ENCODE data around the gene RAX2. TPM values are rescaled to one million over a fixed set of nuclear protein-coding genes. Genes with fewer than 3 reads are reported as not detected.
"Not testable (repeated sequence)": the region's sequence is repeated elsewhere in the genome, so short reads cannot be mapped to it uniquely, and the experiment has no call there.

The RAX2 gene
- total RNA-seq, result under 1 TPM in 7 of 8 experiments, not detected in 1; 0.05 to 1.00 (median 0.21) TPM

GRCh38 chr19:3771906-3772455 lies at the start of gene RAX2:
Gene RAX2 (minus strand): TSS chr19:3772228. CDS start chr19:3771742, 486 bp downstream.
- no CpG with 5 or more reads among the region's 23 CpGs for WGBS, 10 experiments
- ATAC-seq (replicated peaks in 6 of 8), result peak in 5 of 8 experiments; percentile 42 to 78 (median 70)
- Histone ChIP-seq H3K4me3 (no peak within 1 kb of the TSS), H3K4me1 (replicated peaks in 1 of 2) (peaks cover 0 to 11% of the 10 kb centered on the region in 2 donors), H3K27ac (peak within 1 kb of the TSS in 1 of 2 donors; percentile 58)
- in situ Hi-C loops (cut with MboI; ENCODE audit: low pct_unique_long_range_greater_than_20kb in 2 of 9, low sequenced_read_pairs in 9 of 9, unreplicated experiment in 9 of 9), result no loop called here

- ATAC-seq (replicated peaks in 6 of 8), result no peak
- no peak overlapping the region for H3K4me3 ChIP-seq
- H3K27ac ChIP-seq, result no peak overlapping the region
- WGBS, 10 experiments, result 60 to 100% (median 83%) methylated on average over 1 to 5 of the region's 23 CpGs; no CpG with 5 or more reads in 5 of the 10 experiments
- in situ Hi-C loops (cut with MboI; ENCODE audit: low pct_unique_long_range_greater_than_20kb in 2 of 9, low sequenced_read_pairs in 9 of 9, unreplicated experiment in 9 of 9), result no loop called here
- H3K4me1 ChIP-seq (replicated peaks in 1 of 2), result no peaks in the 10 kb centered on the region
These were observed 49.1 kb upstream of the RAX2 start for GRCh38 chr19:3821156-3821555.

- no peak overlapping the region for H3K27ac ChIP-seq
- WGBS, 10 experiments, result 75 to 94% (median 90%) methylated on average over 2 to 3 of the region's 19 CpGs; no CpG with 5 or more reads in 7 of the 10 experiments
- ATAC-seq (replicated peaks in 6 of 8), result no peak
These were observed 48.0 kb upstream of the RAX2 start for GRCh38 chr19:3819989-3820388.

GRCh38 chr19:3818918-3819317 lies 46.9 kb upstream of the RAX2 start:
- 81 to 100% (median 90%) methylated on average over 2 to 10 of the region's 31 CpGs; no CpG with 5 or more reads in 7 of the 10 experiments for WGBS, 10 experiments
- no peaks in the 10 kb centered on the region for H3K4me1 ChIP-seq (replicated peaks in 1 of 2)
- no peak overlapping the region for H3K4me3 ChIP-seq
- in situ Hi-C loops (cut with MboI; ENCODE audit: low pct_unique_long_range_greater_than_20kb in 2 of 9, low sequenced_read_pairs in 9 of 9, unreplicated experiment in 9 of 9), result no loop called here
- no peak for ATAC-seq (replicated peaks in 6 of 8)
- H3K27ac ChIP-seq, result no peak overlapping the region

More at GRCh38 chr19:3819989-3820388, 48.0 kb upstream of the RAX2 start:
- no peak overlapping the region for H3K4me3 ChIP-seq
- no peaks in the 10 kb centered on the region for H3K4me1 ChIP-seq (replicated peaks in 1 of 2)
- in situ Hi-C loops (cut with MboI; ENCODE audit: low pct_unique_long_range_greater_than_20kb in 2 of 9, low sequenced_read_pairs in 9 of 9, unreplicated experiment in 9 of 9), result no loop called here

GRCh38 chr19:3818466-3818865 lies 46.4 kb upstream of the RAX2 start:
- peak in 2 of 8 experiments; percentile 57 to 67 for ATAC-seq (replicated peaks in 6 of 8)
- 0 to 74% (median 33%) methylated on average over 1 to 8 of the region's 11 CpGs; no CpG with 5 or more reads in 4 of the 10 experiments for WGBS, 10 experiments
- H3K4me1 ChIP-seq (replicated peaks in 1 of 2), result no peaks in the 10 kb centered on the region
- H3K4me3 ChIP-seq, result no peak overlapping the region
- in situ Hi-C loops (cut with MboI; ENCODE audit: low pct_unique_long_range_greater_than_20kb in 2 of 9, low sequenced_read_pairs in 9 of 9, unreplicated experiment in 9 of 9), result no loop called here
- H3K27ac ChIP-seq, result no peak overlapping the region

GRCh38 chr19:3817761-3818160 lies 45.7 kb upstream of the RAX2 start:
- Histone ChIP-seq H3K4me3 (no peak overlapping the region), H3K4me1 (replicated peaks in 1 of 2) (no peaks in the 10 kb centered on the region), H3K27ac (no peak overlapping the region)
- WGBS, 10 experiments, result 50 to 100% (median 78%) methylated on average over 1 to 5 of the region's 8 CpGs; no CpG with 5 or more reads in 2 of the 10 experiments
- in situ Hi-C loops (cut with MboI; ENCODE audit: low pct_unique_long_range_greater_than_20kb in 2 of 9, low sequenced_read_pairs in 9 of 9, unreplicated experiment in 9 of 9), result no loop called here
- ATAC-seq (replicated peaks in 6 of 8), result no peak

- Histone ChIP-seq H3K27ac (no peak overlapping the region), H3K4me3 (no peak overlapping the region), H3K4me1 (replicated peaks in 1 of 2) (no peaks in the 10 kb centered on the region)
- no peak for ATAC-seq (replicated peaks in 6 of 8)
- 60 to 90% (median 73%) methylated on average over 2 to 28 of the region's 45 CpGs; no CpG with 5 or more reads in 6 of the 10 experiments for WGBS, 10 experiments
- in situ Hi-C loops (cut with MboI; ENCODE audit: low pct_unique_long_range_greater_than_20kb in 2 of 9, low sequenced_read_pairs in 9 of 9, unreplicated experiment in 9 of 9), result no loop called here
These were observed 44.7 kb upstream of the RAX2 start for GRCh38 chr19:3816566-3817218.

- H3K4me1 ChIP-seq (replicated peaks in 1 of 2); H3K4me3 ChIP-seq; ATAC-seq (replicated peaks in 6 of 8); H3K27ac ChIP-seq; in situ Hi-C loops (cut with MboI; ENCODE audit: low pct_unique_long_range_greater_than_20kb in 2 of 9, low sequenced_read_pairs in 9 of 9, unreplicated experiment in 9 of 9): not testable (repeated sequence)
- WGBS, 10 experiments, result 45 to 100% (median 87%) methylated on average over 1 to 6 of the region's 9 CpGs; no CpG with 5 or more reads in 4 of the 10 experiments
These were observed 44.1 kb upstream of the RAX2 start for GRCh38 chr19:3816148-3816547.

GRCh38 chr19:3814648-3815047 lies 42.6 kb upstream of the RAX2 start:
- ATAC-seq (replicated peaks in 6 of 8), result no peak
- Histone ChIP-seq H3K4me1 (replicated peaks in 1 of 2) (no peaks in the 10 kb centered on the region), H3K27ac (no peak overlapping the region), H3K4me3 (no peak overlapping the region)
- in situ Hi-C loops (cut with MboI; ENCODE audit: low pct_unique_long_range_greater_than_20kb in 2 of 9, low sequenced_read_pairs in 9 of 9, unreplicated experiment in 9 of 9), result no loop called here
- 80 to 90% methylated on average over 1 to 2 of the region's 4 CpGs; no CpG with 5 or more reads in 8 of the 10 experiments for WGBS, 10 experiments

- WGBS, 10 experiments, result 42 to 100% (median 86%) methylated on average over 1 to 7 of the region's 22 CpGs; no CpG with 5 or more reads in 1 of the 10 experiments
- Histone ChIP-seq H3K4me3 (no peak overlapping the region), H3K4me1 (replicated peaks in 1 of 2) (no peaks in the 10 kb centered on the region), H3K27ac (no peak overlapping the region)
- in situ Hi-C loops (cut with MboI; ENCODE audit: low pct_unique_long_range_greater_than_20kb in 2 of 9, low sequenced_read_pairs in 9 of 9, unreplicated experiment in 9 of 9), result no loop called here
- ATAC-seq (replicated peaks in 6 of 8), result no peak
These were observed 41.7 kb upstream of the RAX2 start for GRCh38 chr19:3813473-3814392.

- WGBS, 10 experiments, result 60 to 100% (median 74%) methylated on average over 2 to 9 of the region's 38 CpGs; no CpG with 5 or more reads in 5 of the 10 experiments
These were observed 38.8 kb upstream of the RAX2 start for GRCh38 chr19:3810708-3811355.

GRCh38 chr19:3809881-3810707 lies 38.1 kb upstream of the RAX2 start:
- Histone ChIP-seq H3K4me1 (replicated peaks in 1 of 2) (no peaks in the 10 kb centered on the region), H3K27ac (no peak overlapping the region), H3K4me3 (no peak overlapping the region)
- no peak for ATAC-seq (replicated peaks in 6 of 8)
- WGBS, 10 experiments, result 60 to 100% (median 70%) methylated on average over 2 to 3 of the region's 26 CpGs; no CpG with 5 or more reads in 7 of the 10 experiments
- in situ Hi-C loops (cut with MboI; ENCODE audit: low pct_unique_long_range_greater_than_20kb in 2 of 9, low sequenced_read_pairs in 9 of 9, unreplicated experiment in 9 of 9), result no loop called here

More at GRCh38 chr19:3810708-3811355, 38.8 kb upstream of the RAX2 start:
- Histone ChIP-seq H3K4me3 (no peak overlapping the region), H3K4me1 (replicated peaks in 1 of 2) (no peaks in the 10 kb centered on the region), H3K27ac (no peak overlapping the region)
- no peak for ATAC-seq (replicated peaks in 6 of 8)
- in situ Hi-C loops (cut with MboI; ENCODE audit: low pct_unique_long_range_greater_than_20kb in 2 of 9, low sequenced_read_pairs in 9 of 9, unreplicated experiment in 9 of 9), result no loop called here
